GM19438 (cell line): Measurements from ENCODE around the gene DNAH1.

Experiments used
- ATAC-seq: cut with Tn5 transposase; IDR thresholded peaks from one replicate; pipeline ENCODE4 v1.9.1; 2021; ENCODE audit warnings: low read depth; ENCODE audit not compliant: unreplicated experiment

Gene DNAH1

DNA sequence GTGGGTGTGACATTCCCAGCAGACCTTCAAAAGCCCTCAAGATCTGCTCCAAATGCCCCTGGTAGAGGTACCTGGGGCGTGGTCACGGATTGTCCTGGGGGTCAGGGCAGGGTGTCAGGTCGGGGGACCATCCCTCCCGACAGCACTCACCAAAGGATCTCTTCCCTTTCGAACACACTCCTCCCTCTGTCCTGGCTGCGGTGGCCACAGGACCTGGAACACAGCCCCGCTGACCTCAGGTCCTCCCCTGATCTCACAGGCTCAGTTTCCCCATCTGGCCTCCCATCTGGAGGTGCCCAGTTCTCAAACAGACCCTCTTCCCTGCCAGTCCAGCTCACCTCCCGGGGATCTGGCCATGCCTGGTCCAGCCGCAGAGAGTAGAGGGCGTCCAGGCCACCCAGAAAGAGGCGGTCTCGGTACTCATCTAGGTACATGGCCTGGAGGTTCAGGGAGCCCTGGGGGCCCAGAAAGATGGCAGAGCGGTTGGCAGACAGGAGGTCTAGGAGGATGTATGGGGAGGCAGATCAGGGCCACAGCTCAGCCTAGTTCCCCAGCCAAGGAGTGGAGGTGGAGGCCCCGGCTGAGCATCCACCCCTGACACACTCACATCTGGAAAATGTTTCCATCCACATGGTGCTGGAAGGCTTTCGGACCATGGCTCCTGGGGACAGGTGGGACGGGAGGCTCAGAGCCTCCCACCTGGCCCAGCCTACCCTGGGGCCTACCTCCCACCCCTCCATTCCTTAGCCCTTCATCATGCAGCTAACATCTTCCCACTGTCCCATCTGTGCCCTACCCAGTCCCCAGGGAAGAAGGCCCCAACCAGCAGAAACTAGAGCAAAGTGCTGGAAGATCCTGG, 126.5 kb downstream of the DNAH1 start:
- ATAC-seq = no peak

DNA sequence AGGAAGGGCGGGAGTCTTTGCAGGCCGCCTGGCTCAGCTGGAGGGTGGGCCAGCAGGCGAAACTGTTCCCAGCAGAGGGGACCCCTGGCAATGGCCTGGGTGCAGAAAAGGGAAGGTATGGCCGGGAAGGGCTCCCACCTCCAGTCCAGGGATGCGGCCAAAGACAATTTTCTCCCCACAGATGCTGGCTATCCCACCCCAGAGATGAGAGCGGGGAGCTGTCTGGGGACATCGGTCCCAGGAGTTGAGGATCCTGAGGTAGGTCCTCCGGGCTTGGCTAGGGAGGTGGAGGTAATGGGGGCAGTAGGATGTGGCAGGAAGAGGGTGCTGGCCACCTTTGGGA, 127.1 kb downstream of the DNAH1 start:
- no peak for ATAC-seq

DNA sequence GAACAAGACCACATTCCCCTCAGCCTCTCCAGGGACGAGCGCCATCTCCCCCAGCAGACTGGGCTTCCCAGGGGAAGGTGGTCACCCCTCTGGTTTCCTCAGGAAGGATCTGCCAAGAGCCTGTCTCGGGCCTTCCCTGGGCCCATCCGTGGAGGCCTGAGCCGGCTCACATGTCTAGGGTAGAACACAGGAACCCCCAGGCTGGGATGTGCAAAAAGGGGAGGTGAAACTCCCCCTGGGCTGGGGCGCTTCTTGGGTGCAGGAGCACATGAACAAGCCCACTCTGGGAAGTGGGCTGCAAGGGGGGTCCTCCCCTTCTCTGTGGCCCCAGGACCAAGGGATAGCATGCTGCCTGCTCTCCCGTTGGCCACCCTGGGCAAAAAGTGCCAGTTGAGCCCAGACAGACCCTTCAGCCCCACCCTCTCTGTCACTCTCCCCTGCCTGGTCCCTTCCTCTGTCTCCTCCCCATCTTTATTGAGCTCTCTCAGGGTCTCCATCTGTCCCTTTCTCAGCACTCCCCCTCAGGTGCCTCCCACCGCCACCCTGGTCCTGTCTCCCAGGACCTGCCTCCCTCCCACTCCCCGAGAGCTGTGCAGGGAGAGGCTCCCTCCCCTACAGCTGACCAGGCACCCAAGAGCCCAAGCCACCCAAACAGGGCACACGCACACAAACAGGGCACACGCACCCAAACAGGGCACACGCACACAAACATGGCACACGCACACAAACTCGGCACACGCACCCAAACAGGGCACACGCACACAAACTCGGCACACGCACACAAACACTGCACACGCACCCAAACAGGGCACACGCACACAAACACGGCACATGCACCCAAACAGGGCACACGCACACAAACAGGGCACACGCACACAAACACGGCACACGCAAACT, 127.9 kb downstream of the DNAH1 start:
- no peak for ATAC-seq

DNA sequence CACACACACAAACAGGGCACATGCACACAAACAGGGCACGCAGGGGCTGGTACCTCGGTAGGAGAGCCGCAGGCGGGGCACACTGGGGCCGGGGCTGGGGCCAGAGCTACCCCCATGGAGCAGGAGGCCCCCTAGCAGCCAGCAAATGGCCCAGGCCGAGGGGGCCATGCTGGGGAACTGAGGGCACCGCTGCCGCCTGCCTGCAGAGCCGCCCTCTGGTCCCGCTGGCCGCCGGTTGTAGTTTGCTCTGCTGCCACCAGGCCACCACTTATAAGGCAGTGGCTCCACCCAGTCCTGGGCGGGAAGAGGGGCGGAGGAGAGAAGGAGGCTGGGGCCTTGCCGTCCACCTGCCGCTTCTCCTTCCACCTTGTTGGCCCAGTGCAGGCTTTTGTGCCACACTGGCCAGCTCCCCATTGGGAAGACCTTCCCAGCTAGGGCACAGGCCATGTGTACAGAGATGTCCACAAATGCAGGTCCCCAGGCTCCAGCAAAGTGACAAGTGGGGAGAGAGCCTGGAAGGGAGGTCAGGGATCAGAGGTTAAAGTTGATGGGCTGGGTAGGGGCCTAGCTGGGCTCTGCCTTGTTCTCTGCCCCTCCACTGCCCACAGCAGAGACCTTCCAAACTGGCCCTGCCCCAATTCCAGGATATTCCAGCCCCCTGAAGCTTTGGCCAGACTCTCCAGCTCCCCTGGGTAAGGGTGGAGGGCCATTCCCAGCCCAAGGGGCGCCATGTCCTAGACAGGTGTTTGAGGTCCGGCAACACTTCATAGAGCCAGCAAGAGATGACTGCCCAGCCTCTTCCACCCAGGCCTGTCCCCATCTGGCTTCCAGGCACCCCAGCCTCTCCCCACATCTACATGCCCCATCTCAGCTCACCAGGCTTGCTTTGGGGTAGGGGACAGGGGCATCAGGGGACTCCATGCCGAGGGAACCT, 129.0 kb downstream of the DNAH1 start, which contains the start of gene SEMA3G:
Gene SEMA3G, minus strand, starts transcription at position 244 of the 934 bp plus-strand sequence. Its CDS starts 76 bp downstream, at position 168.
- no peak for ATAC-seq

DNA sequence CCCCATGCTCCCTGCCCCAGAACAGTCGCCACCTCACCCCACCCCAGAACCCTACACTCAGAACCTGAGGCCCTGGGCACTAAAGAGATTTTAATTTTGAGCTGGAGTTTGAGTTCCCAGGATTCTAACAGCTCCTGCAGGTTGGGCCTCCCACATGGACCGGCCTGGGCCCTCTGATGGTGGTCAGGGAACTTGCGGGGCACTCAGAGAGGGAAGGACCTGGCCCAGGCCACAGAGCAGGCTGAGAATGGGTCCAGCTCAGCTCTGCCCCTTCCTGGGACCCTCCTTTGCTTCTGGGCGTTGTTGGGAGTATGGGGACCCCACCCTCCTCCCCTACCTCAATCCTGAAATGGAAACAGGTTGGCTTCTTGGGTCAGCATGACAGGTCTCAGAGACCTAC, 129.9 kb downstream of the DNAH1 start:
- ATAC-seq = no peak

DNA sequence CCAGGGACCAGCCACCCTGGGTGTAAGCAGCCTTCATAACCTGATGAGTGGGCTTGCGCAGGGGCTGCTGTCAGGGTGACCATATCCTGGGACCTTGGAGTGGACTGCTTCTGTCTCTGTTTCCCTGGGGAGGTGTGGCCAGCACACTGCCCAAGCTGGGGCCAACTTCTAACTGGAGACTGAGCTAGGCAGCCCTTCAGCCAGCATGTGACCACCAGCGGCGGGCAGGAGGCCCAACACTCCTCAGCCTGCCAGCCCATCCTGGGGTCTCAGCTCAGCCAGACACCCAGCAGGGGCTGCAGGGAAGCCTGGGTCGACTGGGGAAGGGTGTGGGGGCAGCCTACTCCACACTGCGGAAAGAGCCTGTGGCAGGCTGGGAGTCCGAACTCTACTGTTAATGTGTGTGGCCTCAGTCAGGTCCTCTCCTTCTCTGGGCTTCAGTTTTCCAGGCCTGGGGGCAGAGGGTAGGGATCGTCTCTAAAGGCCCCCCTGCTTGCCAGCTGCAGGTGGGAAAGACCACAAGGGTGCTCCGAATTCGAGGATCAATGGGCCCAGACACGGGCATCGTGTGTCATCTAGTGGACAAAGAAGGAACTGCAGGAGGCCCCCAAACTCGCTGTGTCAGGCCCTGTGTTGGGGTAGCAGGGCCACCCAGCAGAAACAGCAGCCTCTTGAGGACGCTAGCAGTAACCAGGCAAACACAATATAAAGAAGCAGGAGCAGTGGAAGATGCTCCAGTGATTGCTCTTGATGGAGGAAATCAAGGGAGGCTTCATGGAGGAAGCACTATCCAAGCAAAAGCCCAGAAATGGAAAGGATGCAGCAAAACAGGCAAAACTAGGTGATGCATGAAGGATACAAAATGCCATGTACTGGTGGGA, 130.8 kb downstream of the DNAH1 start:
- ATAC-seq = no peak

DNA sequence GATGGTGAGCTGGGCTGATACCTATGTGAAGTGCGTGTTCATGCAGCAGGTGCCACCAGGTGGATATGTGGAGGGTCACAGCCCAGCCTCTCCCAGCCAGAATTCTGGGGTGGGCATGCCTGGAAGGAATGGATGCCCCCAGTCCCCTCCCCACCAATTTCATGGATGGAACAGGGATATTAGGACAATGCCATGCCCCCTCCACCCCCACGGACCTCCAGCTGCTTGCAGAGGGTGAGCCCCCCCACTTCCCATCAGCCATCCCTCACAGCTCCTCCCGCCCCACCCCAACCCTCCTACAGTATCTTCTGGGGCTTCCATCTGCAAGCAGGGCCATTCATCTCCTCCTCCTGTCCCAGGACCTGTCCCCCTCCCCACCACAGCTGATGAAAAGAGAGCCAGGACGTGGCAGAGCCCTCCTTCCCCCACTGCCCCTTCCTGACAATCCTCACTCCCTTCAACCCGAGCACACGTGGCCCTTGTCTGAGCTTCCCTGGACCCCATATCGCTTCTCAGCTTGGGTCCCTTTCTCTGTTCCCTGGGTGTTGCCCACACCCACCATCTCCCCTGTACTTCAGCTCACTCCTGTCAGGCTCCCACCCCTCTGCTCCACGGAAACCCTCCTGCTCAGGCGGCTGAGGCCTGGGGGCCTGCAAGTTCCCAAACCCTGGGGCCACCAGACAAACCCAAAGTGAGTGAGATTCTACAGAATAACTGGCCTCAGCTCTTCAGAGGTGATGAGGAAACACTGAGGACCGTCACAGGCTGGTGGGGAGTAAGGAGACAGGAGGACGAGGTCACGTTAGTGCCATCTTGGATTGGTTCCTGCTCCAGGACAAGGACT, 131.6 kb downstream of the DNAH1 start:
- ATAC-seq = no peak
